NCI-H526 (cell line): ENCODE data around the gene GNPAT.
"Not testable (repeated sequence)": the region's sequence is repeated elsewhere in the genome, so short reads cannot be mapped to it uniquely, and the experiment has no call there.

Experiments used
- DNase-seq, 2 experiments: peaks; one replicate each; lab custom pipeline; 2025; lab: John Stamatoyannopoulos, UW

GNPAT gene

DNA sequence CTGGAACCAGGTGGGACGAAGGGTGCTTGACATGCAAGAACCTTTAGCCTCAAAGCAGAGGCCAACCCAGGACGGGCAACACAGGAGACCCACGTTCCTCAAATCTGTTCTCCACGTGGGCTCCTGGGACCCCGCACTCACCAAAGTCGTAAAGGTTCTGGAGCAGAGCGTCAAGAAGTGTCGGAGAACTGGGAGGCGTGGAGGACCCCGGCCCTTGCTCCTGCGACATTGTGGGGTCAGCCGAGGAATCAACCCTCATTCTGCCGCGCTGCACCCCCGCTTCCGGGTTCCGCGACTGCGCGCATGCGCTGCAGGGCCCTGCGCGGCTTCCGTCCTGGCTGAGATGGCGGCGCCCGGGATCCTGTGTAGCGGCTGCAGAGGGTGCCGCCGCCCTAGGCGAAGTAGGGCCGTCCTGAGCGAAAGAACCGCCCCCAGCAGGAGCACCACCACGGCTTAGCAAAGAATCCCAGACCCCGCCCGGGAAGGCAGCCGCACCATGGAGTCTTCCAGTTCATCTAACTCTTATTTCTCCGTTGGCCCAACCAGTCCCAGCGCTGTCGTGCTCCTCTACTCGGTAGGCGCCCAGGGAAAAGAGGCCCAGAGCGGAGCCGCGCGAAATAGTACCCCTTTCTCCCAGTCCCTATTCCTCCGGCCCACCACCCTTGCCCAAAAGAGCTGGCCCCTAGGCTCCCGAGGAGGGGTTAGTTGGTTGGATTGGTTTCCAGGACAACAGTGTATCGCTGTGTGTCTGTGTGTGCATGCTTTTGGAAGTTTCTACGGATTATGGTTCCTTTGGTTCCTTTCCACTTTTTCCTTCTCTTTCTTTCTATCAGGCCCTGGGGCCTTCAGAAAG lies at the start of gene GNPAT:
GNPAT (plus strand) TSS at position 330 of the 853 bp plus-strand sequence; CDS start at position 497, 167 bp downstream.
- DNase-seq, result peak; percentile 48 to 79

DNA sequence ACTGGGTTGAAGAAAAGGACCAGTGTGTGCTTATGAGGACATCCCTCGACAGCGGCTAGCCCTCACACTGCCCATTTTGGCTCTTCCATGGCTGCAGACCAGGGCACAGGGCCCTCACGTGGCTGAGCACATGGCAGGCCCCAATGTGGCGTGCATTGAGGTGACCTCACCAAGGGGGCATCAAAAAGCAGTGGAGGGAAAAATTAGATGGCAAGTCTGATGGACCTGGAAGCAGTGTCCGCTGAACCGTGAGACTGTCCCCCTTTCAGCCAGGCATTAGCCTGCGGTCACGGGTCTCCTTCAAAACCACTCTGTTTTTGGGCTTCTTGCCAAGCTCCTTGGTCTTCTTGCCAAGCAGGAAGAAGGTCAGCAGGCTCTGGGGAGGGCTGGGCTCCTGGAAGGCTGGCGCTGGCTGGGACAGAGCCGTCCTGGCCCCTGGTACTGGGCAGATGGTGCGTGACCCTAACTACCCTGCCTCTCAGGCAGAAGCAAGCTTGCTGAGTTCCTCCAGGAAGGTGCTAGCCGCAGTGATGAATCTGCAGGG lies 48.3 kb upstream of the GNPAT start:
- no peak for DNase-seq

DNA sequence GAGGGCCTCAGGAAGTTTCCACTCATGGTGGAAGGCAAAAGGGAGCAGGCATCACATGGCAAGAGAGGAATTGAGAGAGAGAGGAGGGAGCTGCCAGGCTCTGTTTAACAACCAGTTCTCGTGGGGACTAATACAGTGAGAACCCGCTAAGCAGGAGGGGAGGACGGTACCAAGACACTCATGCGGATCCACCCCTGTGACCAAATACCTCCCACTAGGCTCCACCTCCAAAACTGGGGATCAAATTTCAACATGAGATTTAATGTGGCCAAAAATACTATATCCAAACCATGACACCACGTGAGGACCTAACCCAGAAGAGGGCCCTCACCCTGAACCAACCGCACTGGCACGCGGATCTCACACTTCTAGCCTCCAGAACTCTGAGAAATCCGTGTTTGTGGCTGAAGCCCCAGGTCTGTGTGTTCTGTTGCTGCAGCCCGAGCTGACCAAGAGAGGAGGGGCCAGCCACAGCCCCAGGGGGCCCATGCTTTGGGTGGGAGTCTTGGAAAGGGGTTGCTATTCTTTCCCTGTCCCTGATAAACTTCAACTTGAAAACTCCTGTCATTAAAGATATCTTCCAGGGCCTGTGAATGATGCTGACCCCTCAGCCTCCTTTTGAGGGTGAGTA lies 47.2 kb upstream of the GNPAT start:
- DNase-seq, result no peak

DNA sequence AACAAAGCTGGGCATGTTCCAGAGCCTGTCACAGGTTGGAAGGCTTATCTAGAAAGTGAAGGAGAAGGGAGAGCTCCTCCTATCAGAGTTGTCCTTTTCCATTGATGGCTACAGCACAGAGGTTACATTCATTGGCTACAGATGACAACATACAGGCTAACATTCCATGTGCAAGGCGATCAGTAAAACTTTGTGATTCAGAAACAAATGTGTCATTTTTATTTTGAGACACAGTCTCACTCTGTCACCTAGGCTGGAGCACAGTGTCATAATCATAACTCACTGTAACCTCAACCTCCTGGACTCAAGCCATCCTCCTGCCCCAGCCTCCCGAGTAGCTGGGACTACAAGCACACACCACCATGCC lies 46.6 kb upstream of the GNPAT start:
- no peak for DNase-seq

DNA sequence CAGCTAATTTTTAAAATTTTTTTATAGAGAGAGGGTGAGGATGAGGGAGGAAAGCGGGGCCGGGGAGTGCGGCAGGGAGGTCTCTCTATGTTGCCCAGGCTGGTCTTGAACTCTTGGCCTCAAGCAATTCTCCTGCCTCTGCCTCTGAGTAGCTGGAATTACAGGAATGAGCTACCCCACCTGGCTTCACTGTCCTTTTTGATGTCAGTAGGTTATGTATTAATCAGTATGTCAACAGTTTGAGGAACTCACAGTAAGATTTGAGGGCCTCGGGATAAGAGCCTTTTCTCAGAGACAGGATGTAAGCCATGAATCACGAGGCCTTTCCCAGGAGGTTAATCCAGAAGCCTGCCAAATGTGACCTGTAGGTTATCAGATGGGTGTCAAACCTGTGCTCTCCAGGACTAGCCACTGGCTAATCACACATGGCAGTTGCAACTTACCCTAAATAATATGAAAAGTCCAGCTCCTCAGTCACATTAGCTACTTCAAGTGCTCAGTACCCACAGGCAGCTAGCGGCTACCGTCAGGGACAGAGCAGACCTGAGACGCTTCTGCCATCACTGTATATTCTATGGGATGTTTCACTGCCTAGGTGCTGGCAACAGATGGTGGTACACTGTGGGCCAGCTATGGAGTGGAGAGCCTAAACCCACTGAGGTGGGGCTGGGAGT lies 46.0 kb upstream of the GNPAT start:
- DNase-seq, result no peak

DNA sequence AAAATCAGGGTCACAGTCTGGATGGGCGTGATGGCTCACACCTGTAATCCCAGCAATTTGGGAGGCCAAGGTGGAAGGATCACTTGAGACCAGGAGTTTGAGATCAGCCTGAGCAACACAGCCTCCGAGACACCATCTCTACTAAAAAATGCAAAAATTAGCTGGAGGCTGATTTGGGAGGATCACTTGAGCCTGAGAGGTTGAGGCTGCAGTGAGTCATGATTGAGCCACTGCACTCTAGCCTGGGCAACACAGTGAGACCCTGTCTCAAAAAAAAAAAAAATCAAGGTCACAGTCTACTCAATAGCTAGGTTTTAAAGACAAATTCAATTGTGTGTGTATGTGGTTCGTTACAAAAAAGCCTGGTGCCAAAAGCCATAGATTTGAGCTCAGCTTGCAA lies 44.7 kb upstream of the GNPAT start:
- no peak for DNase-seq

DNA sequence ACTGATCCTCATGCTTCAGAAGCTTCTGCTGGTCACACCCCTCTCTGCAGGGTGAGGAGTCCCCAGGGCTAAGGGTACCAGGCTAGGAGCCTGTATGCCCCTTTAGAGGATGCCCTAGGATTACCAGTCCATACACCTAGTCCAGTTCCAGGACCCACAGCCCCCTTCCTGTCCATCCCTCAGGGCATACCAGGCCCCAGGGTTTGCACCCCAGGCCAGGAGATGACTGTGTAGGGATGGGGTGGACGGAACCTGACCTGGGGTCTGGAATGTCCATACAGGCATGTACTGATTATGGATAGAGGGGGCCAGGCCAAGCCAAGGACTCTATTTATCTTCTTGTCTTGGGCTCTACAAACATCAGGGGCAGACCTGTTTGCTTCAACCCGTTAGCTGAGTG lies 44.3 kb upstream of the GNPAT start:
- DNase-seq, result no peak

DNA sequence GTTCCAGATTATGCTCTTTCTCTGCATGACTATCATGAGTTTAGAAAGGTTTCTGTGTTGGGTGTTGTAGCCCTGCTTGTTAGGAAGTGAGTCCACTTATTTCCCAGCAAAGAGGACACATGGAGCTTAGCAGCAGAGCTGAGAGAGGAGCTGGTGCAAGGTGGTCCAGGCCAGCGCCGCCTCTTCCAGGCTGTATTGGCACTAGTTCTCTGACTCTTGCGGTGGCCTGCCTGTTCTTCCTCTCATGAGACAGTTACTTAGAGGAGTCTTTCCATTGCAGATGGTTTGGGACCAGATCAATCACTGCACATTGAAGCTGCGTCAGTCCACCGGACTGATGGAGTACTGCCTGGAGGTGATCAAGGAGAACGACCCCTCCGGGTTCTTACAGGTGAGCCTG lies 41.1 kb upstream of the GNPAT start:
- DNase-seq, result no peak

DNA sequence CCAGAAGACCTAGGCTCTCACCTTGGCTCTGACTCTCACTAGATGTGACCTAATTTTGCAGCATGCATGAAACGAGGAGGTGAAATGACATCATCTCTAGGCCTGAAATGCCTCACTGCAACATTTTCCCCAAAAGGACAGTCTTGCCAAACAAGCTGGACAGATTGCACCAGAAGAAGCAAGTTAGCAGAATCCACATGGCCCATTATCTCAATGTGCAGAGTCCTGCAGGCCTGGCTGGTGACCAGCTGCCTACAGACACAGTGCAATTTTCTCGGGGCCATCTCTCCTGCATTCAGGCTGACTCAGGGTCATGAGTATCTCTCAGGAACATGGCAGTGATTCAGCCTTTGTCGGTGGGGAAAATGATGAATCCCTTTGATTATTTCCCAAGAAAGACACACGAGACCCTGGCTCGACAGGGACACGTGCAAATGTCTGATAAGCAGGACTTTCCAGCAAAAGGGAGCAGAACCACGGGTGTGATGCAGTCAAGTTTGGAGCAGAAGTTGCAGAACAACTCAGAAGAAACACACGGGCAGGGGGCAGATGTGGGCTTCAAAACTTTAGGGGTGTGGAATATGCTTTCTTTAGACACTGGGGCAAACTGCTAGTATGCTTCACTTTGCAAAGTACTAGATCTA lies 40.5 kb upstream of the GNPAT start:
- DNase-seq, result no peak

DNA sequence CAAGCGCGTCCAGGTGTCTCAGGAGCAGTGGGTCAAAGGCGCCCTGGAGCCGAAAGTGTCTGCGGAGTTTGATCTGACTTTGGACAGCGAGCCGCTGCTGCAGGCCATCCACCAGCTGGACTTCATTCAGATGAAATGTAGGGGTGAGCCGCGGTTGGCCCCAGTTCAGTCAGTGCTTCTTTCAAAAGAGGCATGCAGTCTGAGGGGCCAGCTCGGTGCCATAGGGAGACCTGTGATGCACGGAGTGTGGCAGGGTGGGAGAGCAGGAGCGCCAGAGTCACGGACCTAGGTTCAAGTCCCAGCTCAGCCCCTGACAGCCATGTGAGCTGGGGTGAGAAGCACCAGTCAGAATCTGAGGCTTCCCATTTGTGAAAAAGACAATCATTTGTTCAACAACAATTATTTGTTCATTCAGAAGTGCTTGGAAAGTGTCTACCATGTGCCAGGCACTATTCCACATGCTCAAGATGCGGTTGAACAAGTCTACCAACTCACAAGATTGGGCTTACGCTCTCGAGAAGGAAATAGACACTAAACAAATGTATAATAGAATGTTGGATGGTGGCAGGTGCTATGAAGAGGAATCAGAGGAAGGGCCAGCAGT lies 39.5 kb upstream of the GNPAT start:
- DNase-seq, result no peak

DNA sequence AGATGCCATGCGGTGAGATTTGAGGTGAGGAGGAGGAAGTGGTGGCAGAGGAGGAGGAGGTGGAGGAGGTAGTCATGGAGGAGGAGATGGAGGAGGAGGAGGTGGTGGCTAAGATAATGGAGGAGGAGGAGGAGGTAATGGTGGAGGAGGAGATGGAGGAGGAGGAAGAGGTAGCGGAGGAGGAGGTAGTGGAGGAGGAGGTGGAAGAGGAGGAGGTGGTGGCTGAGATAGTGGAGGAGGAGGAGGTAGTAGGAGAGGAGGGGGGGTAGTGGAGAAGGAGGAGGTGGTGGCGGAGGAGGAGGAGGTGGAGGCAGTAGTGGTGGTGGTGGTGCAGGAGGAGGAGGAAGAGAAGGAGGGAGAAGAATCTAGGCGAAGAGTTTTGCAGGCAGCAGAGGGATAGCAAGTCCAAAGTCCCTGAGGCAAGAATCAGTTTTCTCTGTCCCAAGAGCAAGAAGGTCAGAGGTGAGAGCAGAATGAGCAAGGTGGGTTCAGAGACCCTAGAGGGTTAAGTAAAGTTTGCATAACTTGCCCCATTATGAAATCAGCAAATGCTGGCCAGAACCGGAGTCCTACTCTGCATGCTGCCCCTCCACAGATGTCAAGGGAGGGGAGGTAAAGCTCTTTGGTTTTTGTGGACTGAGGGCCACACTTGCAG lies 38.9 kb upstream of the GNPAT start:
- no peak for DNase-seq

DNA sequence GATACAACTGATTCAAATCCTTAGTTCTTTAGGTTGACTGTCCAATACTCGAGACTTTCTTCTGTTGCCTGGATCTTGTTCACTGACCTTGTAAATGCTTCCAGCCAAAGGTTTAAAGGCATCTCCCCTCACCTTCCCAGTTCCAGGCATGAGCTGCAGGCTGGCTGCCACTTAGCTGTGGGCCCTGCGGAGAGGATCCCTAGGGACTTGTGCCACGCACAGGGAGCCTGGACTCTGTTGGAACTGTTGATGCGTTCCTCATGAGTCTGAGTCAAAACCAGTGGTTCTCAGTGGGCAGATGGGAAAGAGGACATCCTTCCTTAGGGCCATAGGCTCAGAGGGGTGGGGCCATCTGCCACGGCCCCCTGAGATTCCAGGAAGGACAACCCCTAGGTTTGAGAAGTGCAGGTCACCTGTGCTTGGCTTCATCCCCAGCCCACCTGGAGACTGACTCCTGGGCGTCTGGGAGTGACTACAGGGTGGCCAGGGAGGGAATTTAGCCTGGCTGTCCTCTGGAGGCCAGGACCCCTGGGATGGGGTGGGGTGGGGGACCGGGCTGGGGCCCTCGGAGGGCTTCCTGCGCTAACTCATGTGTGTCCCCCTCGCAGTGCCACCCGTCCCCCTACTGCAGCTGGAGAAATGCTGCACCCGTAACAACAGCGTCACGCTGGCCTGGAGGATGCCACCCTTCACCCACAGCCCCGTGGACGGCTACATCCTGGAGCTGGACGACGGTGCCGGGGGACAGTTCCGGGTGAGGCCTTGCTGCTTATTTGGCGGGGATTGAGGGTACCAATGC lies 37.6 kb upstream of the GNPAT start:
- DNase-seq, result no peak

DNA sequence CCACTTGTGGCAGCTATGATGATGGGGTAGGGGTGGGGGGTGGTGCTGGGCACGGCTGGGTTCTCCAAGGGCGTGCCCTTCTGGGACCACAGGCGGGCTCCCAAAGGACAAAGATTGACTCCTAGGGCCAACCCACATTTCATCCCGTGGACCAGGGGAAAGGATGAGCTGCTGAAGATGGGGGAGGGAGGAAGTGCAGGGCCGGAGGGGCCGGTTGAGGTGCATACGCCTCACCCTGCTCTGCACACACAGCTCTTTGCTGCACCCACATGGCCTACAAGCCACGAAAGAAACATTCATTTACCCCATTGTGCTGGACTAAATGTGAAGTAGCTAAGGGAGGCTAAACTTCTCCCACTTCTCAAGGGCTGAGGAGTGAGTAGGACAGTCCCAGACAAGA lies 34.2 kb upstream of the GNPAT start:
- peak in 1 of 2 experiments; percentile 2 for DNase-seq

DNA sequence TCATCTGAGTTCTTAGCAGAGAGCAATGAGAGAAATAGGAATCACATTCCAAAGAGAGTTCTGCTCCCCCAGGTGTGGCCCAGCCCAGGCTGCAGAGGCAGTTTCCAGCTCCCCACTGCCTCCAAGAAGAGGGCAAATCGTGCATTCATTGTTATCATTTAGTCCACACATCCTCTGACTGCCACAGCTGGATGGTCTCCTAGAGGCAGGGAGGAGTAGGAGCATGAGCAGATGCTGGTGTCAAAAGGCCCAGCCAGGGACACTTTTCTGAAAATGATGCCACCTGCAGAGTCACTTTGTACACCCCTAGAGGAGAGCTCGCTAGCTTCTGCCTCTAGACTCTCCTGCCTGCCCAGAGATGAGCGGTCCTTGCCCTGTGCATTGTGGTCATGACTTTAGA lies 33.6 kb upstream of the GNPAT start:
- DNase-seq, result no peak

DNA sequence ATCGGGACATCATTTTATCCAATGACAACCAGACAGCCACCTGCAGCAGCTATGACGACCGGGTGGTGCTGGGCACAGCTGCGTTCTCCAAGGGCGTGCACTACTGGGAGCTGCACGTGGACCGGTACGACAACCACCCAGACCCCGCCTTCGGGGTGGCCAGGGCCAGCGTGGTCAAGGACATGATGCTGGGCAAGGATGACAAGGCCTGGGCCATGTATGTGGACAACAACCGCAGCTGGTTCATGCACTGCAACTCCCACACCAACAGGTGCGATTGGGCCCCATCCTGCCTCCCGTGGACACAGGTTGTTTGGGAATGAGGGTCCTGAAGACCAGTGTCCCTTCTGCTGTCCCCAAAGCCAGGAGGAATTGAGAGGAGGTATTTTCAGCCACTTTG lies 32.0 kb upstream of the GNPAT start:
- DNase-seq, result no peak

DNA sequence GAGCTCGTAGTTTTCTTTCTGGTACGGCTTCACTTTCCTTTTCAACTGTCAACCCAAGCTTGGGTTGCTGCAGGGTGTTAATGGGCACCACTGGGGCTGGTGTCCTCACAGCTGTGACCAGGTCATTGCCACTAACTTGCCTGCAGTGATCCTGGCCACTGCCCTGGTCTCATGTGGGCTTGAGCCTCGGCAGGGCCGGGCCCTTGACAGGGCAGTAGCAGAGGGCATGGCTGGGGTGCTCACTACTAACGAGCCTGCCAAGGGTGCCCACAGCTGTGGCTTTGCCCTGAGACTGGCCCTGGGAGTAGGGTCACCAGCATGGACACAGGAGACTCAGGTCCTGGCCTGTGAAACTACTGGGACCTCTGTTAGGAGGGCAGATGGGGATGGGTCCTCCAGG lies 31.5 kb upstream of the GNPAT start:
- DNase-seq, result no peak

DNA sequence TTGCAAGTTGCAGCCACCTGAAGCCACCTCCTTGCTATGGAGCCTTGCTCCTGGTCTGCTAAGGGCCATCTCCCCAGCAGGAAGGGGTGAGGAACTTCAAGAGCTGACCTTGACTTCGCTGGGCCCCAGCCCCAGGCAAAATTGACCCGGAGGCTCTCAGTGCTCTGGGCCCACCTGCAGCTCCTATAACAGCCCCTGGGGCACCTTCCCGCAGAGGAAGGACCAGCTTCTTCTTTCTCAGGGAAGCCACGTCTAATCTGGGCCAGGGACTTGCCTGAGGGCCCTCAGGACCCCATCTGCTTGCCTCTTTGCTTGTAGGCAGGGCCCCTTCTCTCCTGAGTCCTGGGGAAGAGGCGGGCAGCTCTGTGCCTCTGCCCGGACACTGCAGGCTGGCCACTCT lies 30.9 kb upstream of the GNPAT start:
- DNase-seq, result no peak

DNA sequence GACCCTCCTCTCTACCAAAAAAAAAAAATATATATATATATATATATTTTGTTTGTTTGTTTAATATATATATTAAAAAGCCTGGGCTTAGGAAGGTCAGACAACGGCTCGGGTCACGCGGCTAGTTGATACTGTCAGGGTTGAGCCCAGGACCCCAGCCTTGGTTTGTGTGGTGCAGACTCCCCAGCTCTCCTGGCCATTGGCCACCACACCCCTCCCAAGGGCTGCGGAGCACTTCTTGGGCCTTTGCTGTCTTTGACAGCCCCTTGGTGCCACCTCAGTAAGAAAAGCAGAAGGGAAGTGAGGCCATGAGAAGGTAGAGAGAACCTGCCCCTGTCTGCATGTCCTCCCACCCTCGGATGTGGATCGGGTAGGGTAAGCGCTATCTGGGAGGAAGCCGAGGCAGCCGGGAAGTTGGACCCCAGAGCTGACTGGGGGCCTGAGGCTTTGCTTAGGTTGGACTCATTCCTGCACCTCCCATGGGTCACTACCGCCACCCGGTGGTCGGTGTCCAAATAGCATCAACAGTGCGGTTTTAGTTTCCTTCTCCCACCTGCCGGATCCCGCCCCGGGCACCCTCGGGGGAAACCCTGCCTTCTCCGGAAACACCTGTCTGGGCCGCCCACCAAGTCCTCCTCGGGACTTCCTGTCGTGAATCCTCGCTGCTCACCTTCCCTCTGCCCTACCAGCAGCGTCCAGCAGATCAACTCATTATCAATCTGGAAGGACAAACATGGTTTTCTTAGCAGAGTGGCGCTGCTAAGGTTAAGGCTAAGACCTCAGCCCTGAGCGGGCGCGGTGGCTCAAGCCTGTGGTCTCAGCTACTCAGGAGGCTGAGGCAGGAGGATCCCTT lies 29.8 kb upstream of the GNPAT start:
- DNase-seq, result peak; percentile 73 to 84

DNA sequence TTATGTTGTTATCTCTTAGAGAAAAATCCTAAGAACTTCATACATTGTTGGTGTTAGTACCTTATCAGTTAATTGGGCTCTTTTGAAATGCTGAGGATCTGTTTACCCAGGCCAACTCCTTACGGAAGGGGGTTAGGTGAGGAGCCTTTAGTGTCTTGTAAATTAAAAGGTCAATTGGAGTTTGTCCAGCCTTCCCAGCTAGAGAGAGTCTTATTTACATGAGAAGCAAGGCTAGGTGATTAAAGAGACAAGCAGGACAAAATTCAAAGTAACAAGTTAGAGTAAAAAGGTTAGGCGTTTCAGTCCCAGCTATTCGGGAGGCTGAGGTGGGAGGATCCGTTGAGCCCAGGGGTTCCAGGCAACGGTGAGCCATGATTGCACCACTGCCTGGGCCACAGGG lies 28.7 kb upstream of the GNPAT start:
- not testable (repeated sequence) for DNase-seq
